ENCODE measurements around the gene ARFIP1. TPM values are rescaled to one million over a fixed set of nuclear protein-coding genes. Genes with fewer than 3 reads are reported as not detected.

The ARFIP1 gene
- total and polyA plus RNA-seq, 9 of the 15 experiments (the other 6 are each of a cell fraction or from before 2014, with no cell fraction given): 14.1 to 25.1 (median 20.9) TPM

GRCh38 chr4:152946446-152946845, 166.7 kb downstream of the ARFIP1 start (continued):
- TF ChIP-seq DEAF1 (CRISPR knock-in tag; IDR thresholded peaks at IDR 0.05): no peak
- TF ChIP-seq SMARCB1 (IDR thresholded peaks at IDR 0.05; ENCODE audit: insufficient read length, low read depth): no peak
- TF ChIP-seq HDAC1 (IDR thresholded peaks at IDR 0.05): no peak
- no peak for TF ChIP-seq ZNF699 (CRISPR knock-in tag; IDR thresholded peaks at IDR 0.05; ENCODE audit: insufficient replicate concordance)
- TF ChIP-seq TBL1XR1 (IDR thresholded peaks at IDR 0.05; ENCODE audit: low read length in 2 of 2): no peak
- TF ChIP-seq SREBF1 (IDR thresholded peaks at IDR 0.05; ENCODE audit: borderline replicate concordance, low read depth, low read length): no peak
- no peak for TF ChIP-seq JUNB (CRISPR knock-in tag; conservative IDR thresholded peaks at IDR 0.05)
- no peak for TF ChIP-seq POLR3G (IDR thresholded peaks at IDR 0.05; ENCODE audit: extremely low read depth, insufficient read length, insufficient replicate concordance)

GRCh38 chr4:152947311-152947710, 167.6 kb downstream of the ARFIP1 start:
- Histone ChIP-seq H3K36me3 (ENCODE audit: control insufficient read depth, insufficient read depth, low read length) (no peaks in the 10 kb centered on the region), H3K79me2 (ENCODE audit: control insufficient read depth, insufficient read depth, low read length) (no peaks in the 10 kb centered on the region), H3K9me3 (replicated peaks; ENCODE audit: control insufficient read depth, insufficient read depth, low read depth, low read length) (no peaks in the 10 kb centered on the region), H3K27ac (ENCODE audit: extremely low read depth, low read depth, low read length) (no peak overlapping the region), H3K4me3 (no peak overlapping the region), H3K27me3 (ENCODE audit: control insufficient read depth in 2 of 2, insufficient read depth in 2 of 2, low read length in 2 of 2) (peaks cover 7 to 19% of the 10 kb centered on the region in 2 experiments), H4K20me1 (replicated peaks; ENCODE audit: control insufficient read depth, insufficient read depth, low read length) (peaks cover 4% of the 10 kb centered on the region; the same call in 1 of the 2 replicates), H3K9me1 (ENCODE audit: control insufficient read depth, insufficient read depth, low read length) (no peaks in the 10 kb centered on the region), H2AFZ (ENCODE audit: low read depth, low read length) (no peak overlapping the region), H3K9ac (ENCODE audit: insufficient read depth in 1 of 2, low read depth in 2 of 2, low read length in 2 of 2) (no peak overlapping the region), H3K4me1 (replicated peaks in 1 of 2; ENCODE audit: control insufficient read depth in 2 of 2, insufficient read depth in 2 of 2, low read length in 2 of 2) (peaks cover 0 to 3% of the 10 kb centered on the region in 2 experiments; a peak in 2 of 5 replicates), H3K4me2 (ENCODE audit: insufficient read depth, low read length) (no peak overlapping the region)
- CTCF ChIA-PET (ENCODE audit: low intra/inter-chr PET ratio): no interaction called here
- DNase-seq (ENCODE audit: extremely low read depth in 1 of 4, low spot score in 3 of 4): no peak
- no TSS peak for BruUV-seq (replicated peaks)
- intact Hi-C loops (cut with micrococcal nuclease): no loop called here
- no peak for FAIRE-seq
- POLR2A ChIA-PET: interaction anchor here (1.1 to 1.2 kb wide), 2 partner anchors 9 kb away, joined by 3 read pairs; no protein-coding TSS in a partner anchor
- TF ChIP-seq CREB1 (IDR thresholded peaks at IDR 0.05) (no peak), CREB1 (CRISPR knock-in tag; IDR thresholded peaks at IDR 0.05) (no peak), TBP (optimal IDR thresholded peaks at IDR 0.05; ENCODE audit: low read depth, low read length) (no peak), MTF1 (CRISPR knock-in tag; IDR thresholded peaks at IDR 0.05; ENCODE audit: borderline replicate concordance) (no peak), MYC (IDR thresholded peaks at IDR 0.05; ENCODE audit: low read depth, low read length) (no peak), MYC (CRISPR knock-in tag; IDR thresholded peaks at IDR 0.05; ENCODE audit: borderline replicate concordance, low read depth) (no peak), SRSF9 (IDR thresholded peaks at IDR 0.05; ENCODE audit: borderline replicate concordance, low read depth, low read length) (no peak), DDX20 (tag; IDR thresholded peaks at IDR 0.05; ENCODE audit: low read depth) (no peak), KAT2B (IDR thresholded peaks at IDR 0.05; ENCODE audit: low read depth, low read length) (no peak), ZNF3 (CRISPR knock-in tag; IDR thresholded peaks at IDR 0.05) (no peak), POLR2AphosphoS2 (IDR thresholded peaks at IDR 0.05; ENCODE audit: low read length) (no peak), SRF (CRISPR knock-in tag; IDR thresholded peaks at IDR 0.05) (no peak), GTF2F1 (IDR thresholded peaks at IDR 0.05; ENCODE audit: low read depth, low read length) (no peak)
- in situ Hi-C loops (cut with MboI): no loop called here
- no peak for ATAC-seq
- 12% methylated on average over 2 of the region's 2 CpGs for WGBS (ENCODE audit: insufficient coverage, low coverage, missing lambda C conversion rate)
